ENCODE data around the gene SCN1A. TPM values are rescaled to one million over a fixed set of nuclear protein-coding genes. Genes with fewer than 3 reads are reported as not detected.

Gene SCN1A
- total and polyA plus RNA-seq, 2 of the 4 experiments (the other 2 are of a cell fraction) = under 0.01 TPM; not detected in 1

DNA sequence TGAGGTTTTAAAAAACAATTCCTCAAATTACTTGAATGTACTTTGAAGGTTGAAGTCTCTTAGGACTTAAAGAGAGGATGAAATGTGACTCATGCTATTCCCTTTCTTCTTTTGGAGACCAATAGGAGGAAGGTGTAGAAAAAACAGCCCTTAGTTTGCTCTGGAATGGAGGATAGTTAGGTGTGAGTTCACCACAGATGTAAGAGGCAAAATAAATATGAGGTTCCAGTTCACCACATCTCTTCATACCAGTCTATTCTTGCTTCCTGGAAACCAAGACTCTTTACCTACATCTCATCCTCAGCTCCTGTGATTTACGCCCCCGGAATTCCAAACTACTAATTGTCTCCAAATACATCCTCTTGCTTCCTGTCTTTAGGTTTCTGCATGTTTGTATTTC, 96.8 kb downstream of the SCN1A start:
- H4K8ac ChIP-seq (ENCODE audit: low read depth in 2 of 2, low read length in 2 of 2) = no peak overlapping the region
- no peak overlapping the region for H3K23ac ChIP-seq (ENCODE audit: low read depth, low read length)
- H3K4ac ChIP-seq (ENCODE audit: low read depth, low read length) = no peak overlapping the region
- H3K36me3 ChIP-seq (ENCODE audit: control insufficient read depth, insufficient read depth, low read length) = no peaks in the 10 kb centered on the region
- DNase-seq (peak; percentile 4), ATAC-seq (ENCODE audit: low read depth) (no peak)
- in situ Hi-C loops (cut with MboI; ENCODE audit: low sequenced_read_pairs) (no loop called here), dilution Hi-C loops (cut with HindIII; ENCODE audit: low sequenced_read_pairs, unreplicated experiment) (no loop called here), intact Hi-C loops (cut with micrococcal nuclease) (no loop called here)
- no peak overlapping the region for H3K14ac ChIP-seq (replicated peaks; ENCODE audit: low read depth, low read length)
- POLR2A ChIA-PET (ENCODE audit: unreplicated experiment) = interaction anchor here (0.6 kb wide), 1 partner anchor 281 kb away, joined by 4 read pairs; no protein-coding TSS in a partner anchor
- no peak overlapping the region for H3K4me3 ChIP-seq (ENCODE audit: insufficient read depth, low read depth, low read length)
- H3K56ac ChIP-seq (ENCODE audit: extremely low read depth, insufficient read depth, low read length) = no peak overlapping the region
- no peak overlapping the region for H2AFZ ChIP-seq (replicated peaks; ENCODE audit: low read length, poor library complexity)
- no CpG with 5 or more reads among the region's 2 CpGs for WGBS, 2 experiments (ENCODE audit: extremely low coverage in 2 of 2, insufficient read length in 1 of 2)
- H2BK20ac ChIP-seq (ENCODE audit: low read depth, low read length) = no peak overlapping the region
- no peaks in the 10 kb centered on the region for H3K9me1 ChIP-seq (ENCODE audit: insufficient read depth, low read length)
- no peak overlapping the region for H2BK120ac ChIP-seq (ENCODE audit: low read depth, low read length)
- H3K79me1 ChIP-seq (ENCODE audit: low read depth in 1 of 2, low read length in 2 of 2) = no peaks in the 10 kb centered on the region
- CTCF ChIA-PET = no interaction called here
- no TSS peak for BruUV-seq (replicated peaks)
- no peak overlapping the region for H4K5ac ChIP-seq (ENCODE audit: low read depth, low read length)
- H3K9ac ChIP-seq (ENCODE audit: low read depth, low read length) = no peak overlapping the region
- no peak overlapping the region for H2AK9ac ChIP-seq (replicated peaks; ENCODE audit: low read depth, low read length, poor library complexity)
- no peaks in the 10 kb centered on the region for H3K9me3 ChIP-seq (ENCODE audit: control insufficient read depth, insufficient read depth, low read length)
- H3K18ac ChIP-seq (ENCODE audit: low read depth, low read length) = no peak overlapping the region
- H2AK5ac ChIP-seq (ENCODE audit: low read depth, low read length) = no peak overlapping the region
- H2BK5ac ChIP-seq (ENCODE audit: low read depth, low read length, poor library complexity, severe bottlenecking) = no peak overlapping the region
- no peaks in the 10 kb centered on the region for H3K4me1 ChIP-seq (ENCODE audit: control insufficient read depth, insufficient read depth, low read length)
- no peak overlapping the region for H3K27ac ChIP-seq (ENCODE audit: insufficient read depth, low read length)
- H3K27me3 ChIP-seq (ENCODE audit: control insufficient read depth, insufficient read depth, low read length) = no peaks in the 10 kb centered on the region; the same call in 1 of the 2 replicates
- no peak overlapping the region for H2BK15ac ChIP-seq (ENCODE audit: low read depth, low read length)
- H3K4me2 ChIP-seq (ENCODE audit: low read depth, low read length) = no peak overlapping the region
- TF ChIP-seq SMC3 (IDR thresholded peaks at IDR 0.05; ENCODE audit: low read depth, low read length) (no peak), RFX5 (IDR thresholded peaks at IDR 0.05; ENCODE audit: low read depth, low read length) (no peak), CHD1 (IDR thresholded peaks at IDR 0.05; ENCODE audit: low read depth, low read length) (no peak), RCOR1 (IDR thresholded peaks at IDR 0.05; ENCODE audit: insufficient replicate concordance, low read length) (no peak), POLR2A (IDR thresholded peaks at IDR 0.05; ENCODE audit: low read depth, low read length) (no peak), MAZ (IDR thresholded peaks at IDR 0.05; ENCODE audit: borderline replicate concordance, low read depth, low read length) (no peak), MXI1 (IDR thresholded peaks at IDR 0.05; ENCODE audit: borderline replicate concordance, low read depth, low read length) (no peak), CEBPB (IDR thresholded peaks at IDR 0.05; ENCODE audit: low read depth, low read length) (no peak), NFE2L2 (IDR thresholded peaks at IDR 0.05; ENCODE audit: low read depth, low read length) (no peak), MAFK (IDR thresholded peaks at IDR 0.05; ENCODE audit: low read depth, low read length) (no peak), FOS (IDR thresholded peaks at IDR 0.05; ENCODE audit: low read depth, low read length) (no peak), RAD21 (IDR thresholded peaks at IDR 0.05; ENCODE audit: low read length) (no peak), BHLHE40 (IDR thresholded peaks at IDR 0.05; ENCODE audit: low read depth, low read length) (no peak)
- TF ChIP-seq, protein P1, sequence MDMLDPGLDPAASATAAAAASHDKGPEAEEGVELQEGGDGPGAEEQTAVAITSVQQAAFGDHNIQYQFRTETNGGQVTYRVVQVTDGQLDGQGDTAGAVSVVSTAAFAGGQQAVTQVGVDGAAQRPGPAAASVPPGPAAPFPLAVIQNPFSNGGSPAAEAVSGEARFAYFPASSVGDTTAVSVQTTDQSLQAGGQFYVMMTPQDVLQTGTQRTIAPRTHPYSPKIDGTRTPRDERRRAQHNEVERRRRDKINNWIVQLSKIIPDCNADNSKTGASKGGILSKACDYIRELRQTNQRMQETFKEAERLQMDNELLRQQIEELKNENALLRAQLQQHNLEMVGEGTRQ (IDR thresholded peaks at IDR 0.05; ENCODE audit: low read depth, low read length) = no peak
- TF ChIP-seq, protein P2, sequence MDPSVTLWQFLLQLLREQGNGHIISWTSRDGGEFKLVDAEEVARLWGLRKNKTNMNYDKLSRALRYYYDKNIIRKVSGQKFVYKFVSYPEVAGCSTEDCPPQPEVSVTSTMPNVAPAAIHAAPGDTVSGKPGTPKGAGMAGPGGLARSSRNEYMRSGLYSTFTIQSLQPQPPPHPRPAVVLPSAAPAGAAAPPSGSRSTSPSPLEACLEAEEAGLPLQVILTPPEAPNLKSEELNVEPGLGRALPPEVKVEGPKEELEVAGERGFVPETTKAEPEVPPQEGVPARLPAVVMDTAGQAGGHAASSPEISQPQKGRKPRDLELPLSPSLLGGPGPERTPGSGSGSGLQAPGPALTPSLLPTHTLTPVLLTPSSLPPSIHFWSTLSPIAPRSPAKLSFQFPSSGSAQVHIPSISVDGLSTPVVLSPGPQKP (IDR thresholded peaks at IDR 0.05; ENCODE audit: borderline replicate concordance, low read depth, low read length) = no peak
- TF ChIP-seq, protein P3, sequence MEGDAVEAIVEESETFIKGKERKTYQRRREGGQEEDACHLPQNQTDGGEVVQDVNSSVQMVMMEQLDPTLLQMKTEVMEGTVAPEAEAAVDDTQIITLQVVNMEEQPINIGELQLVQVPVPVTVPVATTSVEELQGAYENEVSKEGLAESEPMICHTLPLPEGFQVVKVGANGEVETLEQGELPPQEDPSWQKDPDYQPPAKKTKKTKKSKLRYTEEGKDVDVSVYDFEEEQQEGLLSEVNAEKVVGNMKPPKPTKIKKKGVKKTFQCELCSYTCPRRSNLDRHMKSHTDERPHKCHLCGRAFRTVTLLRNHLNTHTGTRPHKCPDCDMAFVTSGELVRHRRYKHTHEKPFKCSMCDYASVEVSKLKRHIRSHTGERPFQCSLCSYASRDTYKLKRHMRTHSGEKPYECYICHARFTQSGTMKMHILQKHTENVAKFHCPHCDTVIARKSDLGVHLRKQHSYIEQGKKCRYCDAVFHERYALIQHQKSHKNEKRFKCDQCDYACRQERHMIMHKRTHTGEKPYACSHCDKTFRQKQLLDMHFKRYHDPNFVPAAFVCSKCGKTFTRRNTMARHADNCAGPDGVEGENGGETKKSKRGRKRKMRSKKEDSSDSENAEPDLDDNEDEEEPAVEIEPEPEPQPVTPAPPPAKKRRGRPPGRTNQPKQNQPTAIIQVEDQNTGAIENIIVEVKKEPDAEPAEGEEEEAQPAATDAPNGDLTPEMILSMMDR (conservative IDR thresholded peaks at IDR 0.05; ENCODE audit: low read depth, low read length) = no peak
- H4K91ac ChIP-seq (ENCODE audit: insufficient read depth, low read depth, low read length) = no peak overlapping the region
- H4K20me1 ChIP-seq (ENCODE audit: insufficient read depth, low read length) = no peaks in the 10 kb centered on the region
